Liver (tissue), 9 donors: ENCODE results near the gene FBXL22. TPM values are rescaled to one million over a fixed set of nuclear protein-coding genes. Genes with fewer than 3 reads are reported as not detected.

Experiments used
- DNase-seq: peaks from one replicate; pipeline ENCODE4 v3.0.0-alpha.2; 2017; ENCODE audit warnings: low spot score
- H3K27ac ChIP-seq, 2 donors: one replicate each; pipeline ENCODE4 v1.7.0; 2013; ENCODE audit warnings: inconsistent platforms in 2 of 2, low read length in 2 of 2, control low read depth in 1 of 2, low read depth in 1 of 2, mild to moderate bottlenecking in 1 of 2
- H3K27me3 ChIP-seq, 4 donors: one replicate each; pipeline versions ENCODE4 v1.6.1 to v1.7.0; 2013; ENCODE audit warnings: low read length in 3 of 4, inconsistent platforms in 1 of 4, mild to moderate bottlenecking in 1 of 4, moderate library complexity in 1 of 4; ENCODE audit not compliant: control insufficient read depth in 4 of 4, insufficient read depth in 4 of 4
- H3K36me3 ChIP-seq, 4 donors: one replicate each; pipeline versions ENCODE4 v1.6.1 to v1.7.0; 2013; ENCODE audit warnings: low read length in 3 of 4, mild to moderate bottlenecking in 3 of 4, low read depth in 1 of 4, moderate library complexity in 1 of 4; ENCODE audit not compliant: control insufficient read depth in 4 of 4, insufficient read depth in 3 of 4
- H3K4me1 ChIP-seq, 4 donors: one replicate each; pipeline versions ENCODE4 v1.6.1 to v1.7.0; 2013; ENCODE audit warnings: low read length in 3 of 4, mild to moderate bottlenecking in 3 of 4, moderate library complexity in 1 of 4; ENCODE audit not compliant: control insufficient read depth in 4 of 4, insufficient read depth in 4 of 4
- H3K4me3 ChIP-seq, 3 donors: one replicate each; pipeline versions ENCODE4 v1.6.1 to v1.7.0; 2013; ENCODE audit warnings: low read length in 3 of 3, control low read depth in 1 of 3, low read depth in 1 of 3, mild to moderate bottlenecking in 1 of 3
- H3K9ac ChIP-seq, 2 donors: one replicate each; pipeline ENCODE4 v1.7.0; 2013; ENCODE audit warnings: low read length in 2 of 2, mild to moderate bottlenecking in 2 of 2, moderate library complexity in 2 of 2, control low read depth in 1 of 2, low read depth in 1 of 2
- H3K9me3 ChIP-seq, 4 donors: one replicate each; pipeline versions ENCODE4 v1.6.1 to v1.7.0; 2013; ENCODE audit warnings: low read length in 3 of 4; ENCODE audit not compliant: control insufficient read depth in 4 of 4
- FOXA1 ChIP-seq: IDR thresholded peaks from 2 replicates; pipeline ENCODE4 v1.6.1; 2016; ENCODE audit warnings: antibody characterized with exemption
- FOXA2 ChIP-seq: IDR thresholded peaks from 2 replicates; pipeline ENCODE4 v1.6.1; 2016; ENCODE audit warnings: antibody characterized with exemption
- GABPA ChIP-seq, 2 donors: IDR thresholded peaks in 1 of 2; conservative IDR thresholded peaks in 1 of 2; 2 replicates each; pipeline ENCODE4 v1.6.1; 2016; ENCODE audit warnings: antibody characterized with exemption in 2 of 2, mild to moderate bottlenecking in 1 of 2, moderate library complexity in 1 of 2
- HNF4A ChIP-seq, 2 donors: conservative IDR thresholded peaks; 2 replicates each; pipeline ENCODE4 v1.6.1; 2016; ENCODE audit warnings: antibody characterized with exemption in 2 of 2, mild to moderate bottlenecking in 2 of 2
- HNF4G ChIP-seq: IDR thresholded peaks from 2 replicates; pipeline ENCODE4 v1.6.1; 2016; ENCODE audit warnings: antibody characterized with exemption
- JUND ChIP-seq, 2 donors: IDR thresholded peaks; 2 replicates each; pipeline ENCODE4 v1.6.1; 2016; ENCODE audit warnings: antibody characterized with exemption in 2 of 2
- NR2F2 ChIP-seq: IDR thresholded peaks from 2 replicates; pipeline ENCODE4 v1.6.1; 2016; ENCODE audit warnings: antibody characterized with exemption
- RAD21 ChIP-seq, 2 donors: IDR thresholded peaks; 2 replicates each; pipeline ENCODE4 v1.6.1; 2016; ENCODE audit warnings: antibody characterized with exemption in 2 of 2, mild to moderate bottlenecking in 2 of 2
- RXRA ChIP-seq, 2 donors: IDR thresholded peaks; 2 replicates each; pipeline ENCODE4 v1.6.1; 2017 to 2018; ENCODE audit warnings: antibody characterized with exemption in 2 of 2, mild to moderate bottlenecking in 1 of 2
- SP1 ChIP-seq: IDR thresholded peaks from 2 replicates; pipeline ENCODE4 v1.6.1; 2018; ENCODE audit warnings: antibody characterized with exemption, mild to moderate bottlenecking
- TAF1 ChIP-seq: conservative IDR thresholded peaks from 2 replicates; pipeline ENCODE4 v1.6.1; 2016; ENCODE audit warnings: antibody characterized with exemption, mild to moderate bottlenecking
- YY1 ChIP-seq: IDR thresholded peaks from 2 replicates; pipeline ENCODE4 v1.6.1; 2016; ENCODE audit warnings: antibody characterized with exemption, mild to moderate bottlenecking
- WGBS: extraction: QIAGEN DNeasy Blood & Tissue Kit; methylation state at CpG from one replicate; pipeline ENCODE4 v1.1.7; 2013; 5-methylcytosine and 5-hydroxymethylcytosine counted together
- polyA plus RNA-seq, 2 donors: library from polyadenylated mRNA; stranded (reverse) in 1 of 2; unstranded in 1 of 2; fragments of 200-250 nt in 1 of 2; fragments of >200 nt in 1 of 2; fragmentation: Nextera tagmentation in 1 of 2; extraction: Ambion mirVana in 1 of 2; gene quantifications; one replicate each; pipeline versions ENCODE4 v1.2.1 to v1.2.3, GENCODE V29; 2013 to 2015
- total RNA-seq, 2 donors: library from RNA; depleted of rRNA; stranded (reverse); fragments of >200 nt; gene quantifications; one replicate each; pipeline ENCODE4 v1.2.3, GENCODE V29; 2014
- TF ChIP-seq, protein P1 (sequence below): IDR thresholded peaks from 2 replicates; pipeline ENCODE4 v1.6.1; 2016; ENCODE audit warnings: antibody characterized with exemption
- TF ChIP-seq, protein P2 (sequence below): IDR thresholded peaks from 2 replicates; pipeline ENCODE4 v1.6.1; 2016; ENCODE audit warnings: antibody characterized with exemption
- TF ChIP-seq, protein P3 (sequence below): IDR thresholded peaks from 2 replicates; pipeline ENCODE4 v1.6.1; 2016; ENCODE audit warnings: antibody characterized with exemption
- TF ChIP-seq, protein P4 (sequence below): IDR thresholded peaks from 2 replicates; pipeline ENCODE4 v1.6.1; 2016; ENCODE audit warnings: antibody characterized with exemption, mild to moderate bottlenecking
- TF ChIP-seq, protein P5 (sequence below): fragments of 150-350 bp; IDR thresholded peaks from 2 replicates; pipeline ENCODE4 v1.5.1; 2017; ENCODE audit warnings: improper control_type of control experiment, low read depth, low read length; ENCODE audit not compliant: missing input control
- donor health status: healthy.
- donor health status: healthy.
- donor health status: healthy.
- donor health status: healthy.
- donor health status: healthy.

FBXL22 gene
- total and polyA plus RNA-seq, 4 donors = 0.18 to 0.29 (median 0.22) TPM

DNA sequence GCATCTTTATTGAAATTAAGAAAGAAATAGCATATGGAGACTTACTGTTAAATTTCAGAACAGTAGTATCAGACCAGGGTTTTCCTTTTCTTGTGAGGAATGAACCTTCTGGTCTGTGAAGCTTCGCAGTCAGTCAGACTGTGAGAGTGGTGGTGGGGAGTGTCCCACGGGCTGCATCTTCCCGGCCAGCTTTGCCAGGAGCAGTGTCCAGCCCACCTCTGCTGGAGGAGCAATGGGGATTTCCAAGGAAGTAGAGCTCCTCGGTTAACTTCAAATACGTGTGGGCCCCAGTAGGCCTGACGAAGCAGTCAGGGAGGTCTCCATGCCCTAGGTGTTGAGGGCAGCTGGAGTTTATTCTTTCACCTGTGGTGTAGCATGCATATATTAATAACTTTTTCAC lies 40.9 kb upstream of the FBXL22 start:
- no peak for DNase-seq
- Histone ChIP-seq H3K4me3 (no peak overlapping the region), H3K27ac (no peak overlapping the region), H3K9me3 (no peaks in the 10 kb centered on the region), H3K36me3 (peaks cover 0 to 19% (median 17%) of the 10 kb centered on the region in 4 donors), H3K4me1 (peaks cover 0 to 14% (median 5%) of the 10 kb centered on the region in 4 donors), H3K9ac (no peak overlapping the region), H3K27me3 (no peaks in the 10 kb centered on the region)
- 83% methylated on average over 6 of the region's 6 CpGs for WGBS
- TF ChIP-seq, protein P1, sequence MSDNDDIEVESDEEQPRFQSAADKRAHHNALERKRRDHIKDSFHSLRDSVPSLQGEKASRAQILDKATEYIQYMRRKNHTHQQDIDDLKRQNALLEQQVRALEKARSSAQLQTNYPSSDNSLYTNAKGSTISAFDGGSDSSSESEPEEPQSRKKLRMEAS = no peak
- TF ChIP-seq, protein P2, sequence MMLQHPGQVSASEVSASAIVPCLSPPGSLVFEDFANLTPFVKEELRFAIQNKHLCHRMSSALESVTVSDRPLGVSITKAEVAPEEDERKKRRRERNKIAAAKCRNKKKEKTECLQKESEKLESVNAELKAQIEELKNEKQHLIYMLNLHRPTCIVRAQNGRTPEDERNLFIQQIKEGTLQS = no peak
- TF ChIP-seq, protein P3, sequence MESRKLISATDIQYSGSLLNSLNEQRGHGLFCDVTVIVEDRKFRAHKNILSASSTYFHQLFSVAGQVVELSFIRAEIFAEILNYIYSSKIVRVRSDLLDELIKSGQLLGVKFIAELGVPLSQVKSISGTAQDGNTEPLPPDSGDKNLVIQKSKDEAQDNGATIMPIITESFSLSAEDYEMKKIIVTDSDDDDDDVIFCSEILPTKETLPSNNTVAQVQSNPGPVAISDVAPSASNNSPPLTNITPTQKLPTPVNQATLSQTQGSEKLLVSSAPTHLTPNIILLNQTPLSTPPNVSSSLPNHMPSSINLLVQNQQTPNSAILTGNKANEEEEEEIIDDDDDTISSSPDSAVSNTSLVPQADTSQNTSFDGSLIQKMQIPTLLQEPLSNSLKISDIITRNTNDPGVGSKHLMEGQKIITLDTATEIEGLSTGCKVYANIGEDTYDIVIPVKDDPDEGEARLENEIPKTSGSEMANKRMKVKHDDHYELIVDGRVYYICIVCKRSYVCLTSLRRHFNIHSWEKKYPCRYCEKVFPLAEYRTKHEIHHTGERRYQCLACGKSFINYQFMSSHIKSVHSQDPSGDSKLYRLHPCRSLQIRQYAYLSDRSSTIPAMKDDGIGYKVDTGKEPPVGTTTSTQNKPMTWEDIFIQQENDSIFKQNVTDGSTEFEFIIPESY = no peak
- no peak for TF ChIP-seq GABPA (IDR thresholded peaks at IDR 0.05 in 1 of 2, conservative IDR thresholded peaks at IDR 0.05 in 1 of 2)
- TF ChIP-seq, protein P4, sequence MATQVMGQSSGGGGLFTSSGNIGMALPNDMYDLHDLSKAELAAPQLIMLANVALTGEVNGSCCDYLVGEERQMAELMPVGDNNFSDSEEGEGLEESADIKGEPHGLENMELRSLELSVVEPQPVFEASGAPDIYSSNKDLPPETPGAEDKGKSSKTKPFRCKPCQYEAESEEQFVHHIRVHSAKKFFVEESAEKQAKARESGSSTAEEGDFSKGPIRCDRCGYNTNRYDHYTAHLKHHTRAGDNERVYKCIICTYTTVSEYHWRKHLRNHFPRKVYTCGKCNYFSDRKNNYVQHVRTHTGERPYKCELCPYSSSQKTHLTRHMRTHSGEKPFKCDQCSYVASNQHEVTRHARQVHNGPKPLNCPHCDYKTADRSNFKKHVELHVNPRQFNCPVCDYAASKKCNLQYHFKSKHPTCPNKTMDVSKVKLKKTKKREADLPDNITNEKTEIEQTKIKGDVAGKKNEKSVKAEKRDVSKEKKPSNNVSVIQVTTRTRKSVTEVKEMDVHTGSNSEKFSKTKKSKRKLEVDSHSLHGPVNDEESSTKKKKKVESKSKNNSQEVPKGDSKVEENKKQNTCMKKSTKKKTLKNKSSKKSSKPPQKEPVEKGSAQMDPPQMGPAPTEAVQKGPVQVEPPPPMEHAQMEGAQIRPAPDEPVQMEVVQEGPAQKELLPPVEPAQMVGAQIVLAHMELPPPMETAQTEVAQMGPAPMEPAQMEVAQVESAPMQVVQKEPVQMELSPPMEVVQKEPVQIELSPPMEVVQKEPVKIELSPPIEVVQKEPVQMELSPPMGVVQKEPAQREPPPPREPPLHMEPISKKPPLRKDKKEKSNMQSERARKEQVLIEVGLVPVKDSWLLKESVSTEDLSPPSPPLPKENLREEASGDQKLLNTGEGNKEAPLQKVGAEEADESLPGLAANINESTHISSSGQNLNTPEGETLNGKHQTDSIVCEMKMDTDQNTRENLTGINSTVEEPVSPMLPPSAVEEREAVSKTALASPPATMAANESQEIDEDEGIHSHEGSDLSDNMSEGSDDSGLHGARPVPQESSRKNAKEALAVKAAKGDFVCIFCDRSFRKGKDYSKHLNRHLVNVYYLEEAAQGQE = no peak
- TF ChIP-seq, protein P5, sequence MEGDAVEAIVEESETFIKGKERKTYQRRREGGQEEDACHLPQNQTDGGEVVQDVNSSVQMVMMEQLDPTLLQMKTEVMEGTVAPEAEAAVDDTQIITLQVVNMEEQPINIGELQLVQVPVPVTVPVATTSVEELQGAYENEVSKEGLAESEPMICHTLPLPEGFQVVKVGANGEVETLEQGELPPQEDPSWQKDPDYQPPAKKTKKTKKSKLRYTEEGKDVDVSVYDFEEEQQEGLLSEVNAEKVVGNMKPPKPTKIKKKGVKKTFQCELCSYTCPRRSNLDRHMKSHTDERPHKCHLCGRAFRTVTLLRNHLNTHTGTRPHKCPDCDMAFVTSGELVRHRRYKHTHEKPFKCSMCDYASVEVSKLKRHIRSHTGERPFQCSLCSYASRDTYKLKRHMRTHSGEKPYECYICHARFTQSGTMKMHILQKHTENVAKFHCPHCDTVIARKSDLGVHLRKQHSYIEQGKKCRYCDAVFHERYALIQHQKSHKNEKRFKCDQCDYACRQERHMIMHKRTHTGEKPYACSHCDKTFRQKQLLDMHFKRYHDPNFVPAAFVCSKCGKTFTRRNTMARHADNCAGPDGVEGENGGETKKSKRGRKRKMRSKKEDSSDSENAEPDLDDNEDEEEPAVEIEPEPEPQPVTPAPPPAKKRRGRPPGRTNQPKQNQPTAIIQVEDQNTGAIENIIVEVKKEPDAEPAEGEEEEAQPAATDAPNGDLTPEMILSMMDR = no peak

DNA sequence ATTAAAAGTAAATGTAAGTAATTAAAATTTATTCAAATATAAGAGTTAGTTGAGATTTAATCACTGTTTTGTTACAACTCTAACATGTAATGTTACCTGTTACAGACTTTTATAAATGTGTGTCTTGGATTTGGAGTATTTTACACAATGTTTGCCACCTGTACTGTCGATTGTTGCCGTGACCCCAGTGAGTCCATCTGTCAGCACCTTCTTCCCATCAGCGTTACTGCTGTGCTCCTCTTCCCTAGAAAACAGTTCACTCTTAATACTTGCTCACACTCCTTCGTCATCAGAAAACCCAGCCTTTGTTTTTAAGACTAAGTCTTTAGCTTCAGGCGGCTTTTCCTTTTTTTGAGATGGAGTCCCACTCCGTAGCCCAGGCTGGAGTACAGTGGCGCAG lies 40.5 kb upstream of the FBXL22 start:
- H3K27ac ChIP-seq = no peak overlapping the region
- TF ChIP-seq TAF1 = no peak
- TF ChIP-seq HNF4G = no peak
- TF ChIP-seq, protein P5 = no peak
- TF ChIP-seq, protein P2 = no peak
- no peak for TF ChIP-seq FOXA2
- no peak for TF ChIP-seq YY1
- TF ChIP-seq, protein P1 = no peak
- no peak for TF ChIP-seq SP1
- TF ChIP-seq NR2F2 = no peak
- TF ChIP-seq, protein P4 = no peak
- TF ChIP-seq RAD21 (IDR thresholded peaks at IDR 0.05) = no peak
- no peak for TF ChIP-seq JUND (IDR thresholded peaks at IDR 0.05)
- no peak for TF ChIP-seq RXRA (IDR thresholded peaks at IDR 0.05)
- TF ChIP-seq HNF4A (conservative IDR thresholded peaks at IDR 0.05) = no peak
- TF ChIP-seq FOXA1 = no peak
- WGBS = 91% methylated on average over 7 of the region's 7 CpGs

More for the DNA sequence above, 40.5 kb upstream of the FBXL22 start:
- Histone ChIP-seq H3K4me1 (peaks cover 0 to 14% (median 5%) of the 10 kb centered on the region in 4 donors), H3K4me3 (no peak overlapping the region), H3K9ac (no peak overlapping the region), H3K36me3 (peaks cover 0 to 21% (median 17%) of the 10 kb centered on the region in 4 donors), H3K27me3 (no peaks in the 10 kb centered on the region), H3K9me3 (no peaks in the 10 kb centered on the region)
- no peak for DNase-seq
